Esophagus squamous epithelium (tissue), 4 donors: ENCODE results near the gene LCE1A.

Source experiments
- POLR2A ChIP-seq, 4 donors: fragments of 450-650 bp; IDR thresholded peaks; one replicate each; pipeline ENCODE4 v1.6.1; 2017; ENCODE audit warnings: antibody characterized with exemption in 4 of 4, mild to moderate bottlenecking in 4 of 4, moderate library complexity in 3 of 4
- TF ChIP-seq, protein P1 (sequence below), 6 experiments: fragments of 450-650 bp in 4 of 6; fragments of 200-600 bp in 2 of 6; sonication (generic) in 2 of 6; IDR thresholded peaks; one replicate each; pipeline ENCODE4 v1.5.1; 2016 to 2019; ENCODE audit warnings: antibody characterized with exemption in 6 of 6, mild to moderate bottlenecking in 4 of 6, moderate library complexity in 4 of 6

- TF ChIP-seq POLR2A (IDR thresholded peaks at IDR 0.05) = no peak
- TF ChIP-seq, protein P1, sequence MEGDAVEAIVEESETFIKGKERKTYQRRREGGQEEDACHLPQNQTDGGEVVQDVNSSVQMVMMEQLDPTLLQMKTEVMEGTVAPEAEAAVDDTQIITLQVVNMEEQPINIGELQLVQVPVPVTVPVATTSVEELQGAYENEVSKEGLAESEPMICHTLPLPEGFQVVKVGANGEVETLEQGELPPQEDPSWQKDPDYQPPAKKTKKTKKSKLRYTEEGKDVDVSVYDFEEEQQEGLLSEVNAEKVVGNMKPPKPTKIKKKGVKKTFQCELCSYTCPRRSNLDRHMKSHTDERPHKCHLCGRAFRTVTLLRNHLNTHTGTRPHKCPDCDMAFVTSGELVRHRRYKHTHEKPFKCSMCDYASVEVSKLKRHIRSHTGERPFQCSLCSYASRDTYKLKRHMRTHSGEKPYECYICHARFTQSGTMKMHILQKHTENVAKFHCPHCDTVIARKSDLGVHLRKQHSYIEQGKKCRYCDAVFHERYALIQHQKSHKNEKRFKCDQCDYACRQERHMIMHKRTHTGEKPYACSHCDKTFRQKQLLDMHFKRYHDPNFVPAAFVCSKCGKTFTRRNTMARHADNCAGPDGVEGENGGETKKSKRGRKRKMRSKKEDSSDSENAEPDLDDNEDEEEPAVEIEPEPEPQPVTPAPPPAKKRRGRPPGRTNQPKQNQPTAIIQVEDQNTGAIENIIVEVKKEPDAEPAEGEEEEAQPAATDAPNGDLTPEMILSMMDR (IDR thresholded peaks at IDR 0.05) = no peak
Measured at GRCh38 chr1:152783095-152783494, 44.2 kb upstream of the LCE1A start.
